Stomach (tissue), 9 donors: ENCODE data around the gene PDCD7. TPM values are rescaled to one million over a fixed set of nuclear protein-coding genes. Genes with fewer than 3 reads are reported as not detected.
A peak's percentile ranks its signal among the peaks of the same experiment; 100 is the strongest.

Experiments
- DNase-seq, 2 donors: peaks; one replicate each; pipeline versions ENCODE4 v3.0.0 to v3.0.0-alpha.2; 2013 to 2019
- H3K27ac ChIP-seq, 5 donors: fragments of 200-600 bp in 4 of 5; sonication (generic) in 4 of 5; one replicate each; pipeline ENCODE4 v1.5.1; 2013 to 2019; ENCODE audit warnings: mild to moderate bottlenecking in 1 of 5, moderate library complexity in 1 of 5
- H3K27me3 ChIP-seq, 3 donors: fragments of 200-600 bp; sonication (generic); one replicate each; pipeline ENCODE4 v1.5.1; 2017 to 2019; ENCODE audit warnings: mixed run types in 1 of 3
- H3K36me3 ChIP-seq, 4 donors: fragments of 200-600 bp; sonication (generic); 1 replicate in 3 of 4; 2 replicates in 1 of 4; pipeline ENCODE4 v1.5.1; 2016 to 2019
- H3K4me1 ChIP-seq, 4 donors: fragments of 200-600 bp; sonication (generic); one replicate each; pipeline ENCODE4 v1.5.1; 2016 to 2019
- H3K4me3 ChIP-seq, 4 donors: fragments of 200-600 bp; sonication (generic) in 3 of 4; one replicate each; pipeline ENCODE4 v1.5.1; 2016 to 2019; ENCODE audit warnings: mild to moderate bottlenecking in 1 of 4
- H3K9me3 ChIP-seq, 4 donors: fragments of 200-600 bp; sonication (generic); one replicate each; pipeline ENCODE4 v1.5.1; 2016 to 2019
- CTCF ChIP-seq, 7 experiments: fragments of 450-650 bp in 4 of 7; fragments of 200-600 bp in 3 of 7; sonication (generic) in 3 of 7; IDR thresholded peaks; one replicate each; pipeline ENCODE4 v1.5.1; 2016 to 2019; ENCODE audit warnings: antibody characterized with exemption in 7 of 7, control low read depth in 2 of 7, mild to moderate bottlenecking in 1 of 7
- EP300 ChIP-seq: sonication (generic); formaldehyde crosslinking; IDR thresholded peaks from one replicate; pipeline ENCODE4 v1.6.1; 2017; ENCODE audit warnings: antibody characterized with exemption
- POLR2A ChIP-seq, 4 donors: fragments of 450-650 bp; IDR thresholded peaks; one replicate each; pipeline ENCODE4 v1.6.1; 2016; ENCODE audit warnings: antibody characterized with exemption in 4 of 4, control low read depth in 2 of 4, mild to moderate bottlenecking in 1 of 4, moderate library complexity in 1 of 4
- POLR2AphosphoS5 ChIP-seq, 3 donors: sonication (generic); formaldehyde crosslinking; IDR thresholded peaks; one replicate each; pipeline ENCODE4 v1.6.1; 2016; ENCODE audit warnings: antibody characterized with exemption in 3 of 3
- WGBS, 5 donors: extraction: QIAGEN DNeasy Blood & Tissue Kit in 3 of 5; methylation state at CpG; one replicate each; pipeline versions ENCODE4 v1.1.5 to v1.1.7; 2013 to 2018; 5-methylcytosine and 5-hydroxymethylcytosine counted together
- intact Hi-C: fragments of 100-400 bp; cut with DNase I; formaldehyde crosslinking; loops from one replicate; pipeline ENCODE4 v1.15.1; 2023; ENCODE audit warnings: low total_unique reads
- polyA plus RNA-seq, 3 donors: library from polyadenylated mRNA; stranded (reverse); fragments of 200-250 nt; gene quantifications; one replicate each; pipeline ENCODE4 v1.2.3, GENCODE V29; 2013
- total RNA-seq, 5 donors: library from RNA; depleted of rRNA; stranded (reverse); fragments of >200 nt; gene quantifications; one replicate each; pipeline versions ENCODE4 v1.1.0 to v1.2.3, GENCODE V29; 2014 to 2016
- donor health status: healthy with polysubstance abuse.
- donor health status: Bipolar disorder and iron deficiency.
- donor health status: healthy.

The PDCD7 gene
- total and polyA plus RNA-seq, 8 donors, result 10.7 to 127 (median 17.0) TPM

- intact Hi-C loops, result no loop called here
- no peaks in the 10 kb centered on the region for H3K36me3 ChIP-seq
- TF ChIP-seq POLR2A (IDR thresholded peaks at IDR 0.05) (no peak), POLR2AphosphoS5 (IDR thresholded peaks at IDR 0.05) (no peak), EP300 (no peak), CTCF (IDR thresholded peaks at IDR 0.05) (no peak)
- no peak overlapping the region for H3K4me3 ChIP-seq
- 54 to 80% (median 74%) methylated on average over 1 of the region's 1 CpG for WGBS, 5 donors
- H3K9me3 ChIP-seq, result no peaks in the 10 kb centered on the region
- peaks cover 41 to 54% (median 45%) of the 10 kb centered on the region in 4 donors for H3K4me1 ChIP-seq
- H3K27me3 ChIP-seq, result peaks cover 4 to 29% (median 22%) of the 10 kb centered on the region in 3 donors
- peak in 1 of 2 donors; percentile 79 for DNase-seq
- peak overlapping the region in 4 of 5 donors; percentile 20 to 88 (median 62) for H3K27ac ChIP-seq
These were observed 61.6 kb downstream of the PDCD7 start for GRCh38 chr15:65072027-65072426.

GRCh38 chr15:65071381-65071811, 62.2 kb downstream of the PDCD7 start:
- 36 to 56% (median 52%) methylated on average over 5 of the region's 5 CpGs for WGBS, 5 donors
- Histone ChIP-seq H3K4me1 (peaks cover 41 to 56% (median 45%) of the 10 kb centered on the region in 4 donors), H3K27ac (peak overlapping the region in 4 of 5 donors; percentile 20 to 88 (median 62)), H3K36me3 (no peaks in the 10 kb centered on the region), H3K4me3 (no peak overlapping the region), H3K27me3 (peaks cover 4 to 29% (median 22%) of the 10 kb centered on the region in 3 donors), H3K9me3 (no peaks in the 10 kb centered on the region)
- intact Hi-C loops, result no loop called here
- no peak for TF ChIP-seq POLR2A (IDR thresholded peaks at IDR 0.05)
- TF ChIP-seq CTCF (IDR thresholded peaks at IDR 0.05), result no peak
- TF ChIP-seq EP300, result no peak
- TF ChIP-seq POLR2AphosphoS5 (IDR thresholded peaks at IDR 0.05), result no peak
- DNase-seq, result peak in 1 of 2 donors; percentile 78

- Histone ChIP-seq H3K9me3 (no peaks in the 10 kb centered on the region), H3K36me3 (no peaks in the 10 kb centered on the region), H3K27ac (peak overlapping the region; percentile 22 to 88 (median 57)), H3K27me3 (peaks cover 4 to 42% (median 22%) of the 10 kb centered on the region in 3 donors), H3K4me3 (no peak overlapping the region), H3K4me1 (peaks cover 41 to 56% (median 45%) of the 10 kb centered on the region in 4 donors)
- WGBS, 5 donors, result 62 to 75% (median 73%) methylated on average over 5 of the region's 5 CpGs
- no peak for TF ChIP-seq POLR2AphosphoS5 (IDR thresholded peaks at IDR 0.05)
- TF ChIP-seq EP300, result no peak
- TF ChIP-seq CTCF (IDR thresholded peaks at IDR 0.05), result no peak
- no peak for TF ChIP-seq POLR2A (IDR thresholded peaks at IDR 0.05)
- no peak for DNase-seq
- intact Hi-C loops, result no loop called here
These were observed 63.6 kb downstream of the PDCD7 start for GRCh38 chr15:65069779-65070546.

GRCh38 chr15:65069179-65069578, 64.4 kb downstream of the PDCD7 start:
- Histone ChIP-seq H3K27me3 (peaks cover 4 to 46% (median 22%) of the 10 kb centered on the region in 3 donors), H3K36me3 (no peaks in the 10 kb centered on the region), H3K9me3 (no peaks in the 10 kb centered on the region), H3K27ac (peak overlapping the region; percentile 42 to 88 (median 79)), H3K4me3 (no peak overlapping the region), H3K4me1 (peaks cover 41 to 56% (median 45%) of the 10 kb centered on the region in 4 donors)
- WGBS, 5 donors, result 56 to 75% (median 68%) methylated on average over 1 of the region's 1 CpG
- intact Hi-C loops, result no loop called here
- TF ChIP-seq POLR2AphosphoS5 (IDR thresholded peaks at IDR 0.05) (peak in 2 of 3 donors; percentile 18 to 63), EP300 (no peak)
- DNase-seq, result peak in 1 of 2 donors; percentile 91
